Sigmoid colon (tissue), 7 donors: ENCODE results near the gene SLC26A9. TPM values are rescaled to one million over a fixed set of nuclear protein-coding genes. Genes with fewer than 3 reads are reported as not detected.

Experiments used
- DNase-seq: peaks from one replicate; pipeline ENCODE4 v3.0.0-alpha.2; 2019
- H3K27ac ChIP-seq, 4 donors: fragments of 200-600 bp; sonication (generic); one replicate each; pipeline ENCODE4 v1.5.1; 2016 to 2019; ENCODE audit warnings: mild to moderate bottlenecking in 1 of 4
- H3K27me3 ChIP-seq, 3 donors: fragments of 200-600 bp; sonication (generic); one replicate each; pipeline ENCODE4 v1.5.1; 2019; ENCODE audit warnings: mild to moderate bottlenecking in 1 of 3
- H3K36me3 ChIP-seq, 4 donors: fragments of 200-600 bp; sonication (generic); one replicate each; pipeline ENCODE4 v1.5.1; 2016 to 2019
- H3K4me1 ChIP-seq, 4 donors: fragments of 200-600 bp; sonication (generic); one replicate each; pipeline ENCODE4 v1.5.1; 2017 to 2019
- H3K4me3 ChIP-seq, 4 donors: fragments of 200-600 bp; sonication (generic); one replicate each; pipeline ENCODE4 v1.5.1; 2017 to 2019; ENCODE audit warnings: mild to moderate bottlenecking in 2 of 4, moderate library complexity in 1 of 4
- H3K9me3 ChIP-seq, 4 donors: fragments of 200-600 bp in 3 of 4; sonication (generic) in 3 of 4; one replicate each; pipeline versions ENCODE4 v1.5.1 to v1.6.1; 2013 to 2019
- CTCF ChIP-seq, 4 experiments: fragments of 450-650 bp in 3 of 4; fragments of 200-600 bp in 1 of 4; IDR thresholded peaks; one replicate each; pipeline ENCODE4 v1.5.1; 2016 to 2019; ENCODE audit warnings: antibody characterized with exemption in 4 of 4, mild to moderate bottlenecking in 3 of 4, moderate library complexity in 2 of 4
- EP300 ChIP-seq, 4 donors: sonication (generic); formaldehyde crosslinking; IDR thresholded peaks; one replicate each; pipeline ENCODE4 v1.6.1; 2017; ENCODE audit warnings: antibody characterized with exemption in 4 of 4
- POLR2A ChIP-seq, 2 donors: fragments of 450-650 bp; IDR thresholded peaks; one replicate each; pipeline ENCODE4 v1.6.1; 2016; ENCODE audit warnings: antibody characterized with exemption in 2 of 2, mild to moderate bottlenecking in 2 of 2, moderate library complexity in 2 of 2
- POLR2AphosphoS5 ChIP-seq, 4 donors: sonication (generic); formaldehyde crosslinking; IDR thresholded peaks; one replicate each; pipeline ENCODE4 v1.6.1; 2017; ENCODE audit warnings: antibody characterized with exemption in 4 of 4
- WGBS, 2 donors: extraction: QIAGEN DNeasy Blood & Tissue Kit; methylation state at CpG; one replicate each; pipeline ENCODE4 v1.1.7; 2013; 5-methylcytosine and 5-hydroxymethylcytosine counted together
- intact Hi-C: fragments of 100-400 bp; cut with DNase I; formaldehyde crosslinking; loops from one replicate; pipeline ENCODE4 v1.15.1; 2023
- polyA plus RNA-seq, 3 donors: library from polyadenylated mRNA; stranded (reverse); fragments of 200-250 nt; gene quantifications; one replicate each; pipeline ENCODE4 v1.2.3, GENCODE V29; 2013
- total RNA-seq, 4 donors: library from RNA; depleted of rRNA; stranded (reverse); fragments of >200 nt; gene quantifications; one replicate each; pipeline ENCODE4 v1.1.0, GENCODE V29; 2016
- donor health status: healthy with polysubstance abuse.
- donor health status: Bipolar disorder and iron deficiency.
- donor health status: healthy.

The SLC26A9 gene
- total and polyA plus RNA-seq, 7 donors = 0.60 TPM; not detected in 6

DNA sequence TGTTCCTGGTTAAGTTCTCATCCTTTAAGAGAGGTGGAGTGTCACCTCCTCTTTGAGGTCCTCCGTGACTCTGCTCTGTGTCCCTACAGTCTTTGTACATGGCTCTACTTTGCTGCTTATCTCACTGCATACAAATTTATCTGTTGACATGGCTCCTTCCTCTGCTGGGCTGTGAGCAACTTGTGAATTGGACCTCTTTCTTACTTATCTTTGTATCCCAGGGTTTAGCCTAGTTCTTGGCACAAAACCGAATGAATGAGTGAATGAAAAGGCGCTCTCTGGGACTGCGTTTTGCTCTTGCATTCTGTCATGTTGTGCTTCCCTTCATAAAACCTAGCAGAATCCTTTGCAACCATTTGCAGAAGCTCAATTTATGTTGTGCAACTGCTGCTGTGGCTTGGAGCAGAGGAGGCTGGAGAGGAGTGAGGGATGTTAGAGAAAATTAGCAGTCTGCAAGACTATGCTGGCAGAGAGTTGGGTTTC, 12.4 kb downstream of the SLC26A9 start:
- Histone ChIP-seq H3K27me3 (no peaks in the 10 kb centered on the region), H3K27ac (no peak overlapping the region), H3K4me3 (no peak overlapping the region), H3K36me3 (no peaks in the 10 kb centered on the region), H3K9me3 (no peaks in the 10 kb centered on the region), H3K4me1 (no peaks in the 10 kb centered on the region)
- intact Hi-C loops = no loop called here
- WGBS, 2 donors = 75 to 82% methylated on average over 4 of the region's 4 CpGs
- TF ChIP-seq CTCF (IDR thresholded peaks at IDR 0.05) (no peak), POLR2AphosphoS5 (IDR thresholded peaks at IDR 0.05) (no peak), POLR2A (IDR thresholded peaks at IDR 0.05) (no peak), EP300 (IDR thresholded peaks at IDR 0.05) (no peak)
- DNase-seq = no peak

GRCh38 chr1:205930195-205930577, 13.1 kb downstream of the SLC26A9 start:
- TF ChIP-seq EP300 (IDR thresholded peaks at IDR 0.05) = no peak
- TF ChIP-seq POLR2AphosphoS5 (IDR thresholded peaks at IDR 0.05) = no peak
- TF ChIP-seq CTCF (IDR thresholded peaks at IDR 0.05) = no peak
- TF ChIP-seq POLR2A (IDR thresholded peaks at IDR 0.05) = no peak
- Histone ChIP-seq H3K9me3 (no peaks in the 10 kb centered on the region), H3K27me3 (no peaks in the 10 kb centered on the region), H3K4me1 (no peaks in the 10 kb centered on the region), H3K36me3 (no peaks in the 10 kb centered on the region), H3K27ac (no peak overlapping the region), H3K4me3 (no peak overlapping the region)
- DNase-seq = no peak
- intact Hi-C loops = no loop called here
- WGBS, 2 donors = 93 to 95% methylated on average over 1 of the region's 1 CpG

DNA sequence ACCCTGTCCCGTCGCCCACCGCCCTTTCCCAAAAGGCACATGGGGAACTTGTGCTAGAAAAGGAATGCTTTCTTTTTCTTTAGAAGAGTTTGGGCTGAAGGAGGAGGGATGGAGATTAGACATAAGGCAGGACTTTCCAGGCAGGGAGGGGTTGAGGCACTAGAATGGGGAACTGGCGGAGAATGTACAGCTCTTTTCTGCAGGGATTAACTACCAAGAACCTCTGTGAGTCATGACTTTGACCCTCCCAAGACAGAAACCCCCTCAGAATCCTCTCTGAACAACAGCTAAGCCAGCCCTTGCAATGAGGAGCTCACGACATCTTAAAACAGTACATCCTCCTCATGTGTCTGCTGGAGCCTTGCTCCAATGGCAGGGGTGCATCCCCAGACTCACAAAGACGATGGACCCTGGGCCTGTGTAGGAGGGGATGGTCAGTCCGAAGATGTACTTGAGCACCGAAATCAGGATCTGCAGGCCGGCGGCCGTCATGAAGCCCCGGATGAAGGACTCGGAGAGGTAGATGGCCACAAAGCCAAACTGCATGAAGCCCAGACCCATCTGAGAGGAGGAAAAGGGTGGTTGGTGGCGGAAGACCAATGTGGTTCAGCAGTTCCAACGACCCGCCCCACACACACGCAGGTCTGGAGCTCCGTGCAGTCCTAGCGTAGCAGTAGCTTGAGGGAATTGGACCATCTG, 13.6 kb downstream of the SLC26A9 start:
- H3K4me3 ChIP-seq = no peak overlapping the region
- no peak overlapping the region for H3K27ac ChIP-seq
- DNase-seq = no peak
- TF ChIP-seq CTCF (IDR thresholded peaks at IDR 0.05) (no peak), EP300 (IDR thresholded peaks at IDR 0.05) (no peak), POLR2AphosphoS5 (IDR thresholded peaks at IDR 0.05) (no peak), POLR2A (IDR thresholded peaks at IDR 0.05) (no peak)
- H3K27me3 ChIP-seq = no peaks in the 10 kb centered on the region
- 90 to 95% methylated on average over 19 of the region's 19 CpGs for WGBS, 2 donors
- intact Hi-C loops = no loop called here
- no peaks in the 10 kb centered on the region for H3K4me1 ChIP-seq
- H3K9me3 ChIP-seq = no peaks in the 10 kb centered on the region
- H3K36me3 ChIP-seq = no peaks in the 10 kb centered on the region

DNA sequence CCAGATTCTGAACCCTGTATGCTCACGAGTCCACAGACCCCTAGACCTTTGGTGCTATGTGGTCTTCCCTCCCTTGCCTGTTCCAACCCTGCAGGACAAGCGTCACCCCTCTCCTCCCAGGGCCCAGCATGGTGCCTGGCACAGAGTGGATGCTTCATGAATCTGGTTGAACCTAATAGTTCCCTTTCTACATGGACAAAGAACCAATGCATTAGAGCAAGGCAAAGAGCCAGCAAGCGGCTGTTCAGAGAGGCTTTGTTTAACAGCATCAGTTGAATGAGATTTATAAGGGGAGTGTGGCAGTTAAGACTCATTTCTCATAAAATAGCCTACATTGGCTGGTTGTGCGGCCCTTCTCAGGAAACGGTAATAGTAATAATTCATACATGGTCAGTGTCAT, 14.9 kb downstream of the SLC26A9 start:
- no peak for DNase-seq

More for the DNA sequence above, 14.9 kb downstream of the SLC26A9 start:
- Histone ChIP-seq H3K9me3 (no peaks in the 10 kb centered on the region), H3K27me3 (no peaks in the 10 kb centered on the region), H3K36me3 (no peaks in the 10 kb centered on the region), H3K4me1 (no peaks in the 10 kb centered on the region), H3K27ac (no peak overlapping the region), H3K4me3 (no peak overlapping the region)
- TF ChIP-seq POLR2AphosphoS5 (IDR thresholded peaks at IDR 0.05) (no peak), POLR2A (IDR thresholded peaks at IDR 0.05) (no peak), CTCF (IDR thresholded peaks at IDR 0.05) (no peak), EP300 (IDR thresholded peaks at IDR 0.05) (no peak)
- intact Hi-C loops = no loop called here
- 86 to 87% methylated on average over 5 of the region's 5 CpGs for WGBS, 2 donors
